ENCODE data around the gene SNURF.
"Not testable (repeated sequence)": the region's sequence is repeated elsewhere in the genome, so short reads cannot be mapped to it uniquely, and the experiment has no call there.

DNA sequence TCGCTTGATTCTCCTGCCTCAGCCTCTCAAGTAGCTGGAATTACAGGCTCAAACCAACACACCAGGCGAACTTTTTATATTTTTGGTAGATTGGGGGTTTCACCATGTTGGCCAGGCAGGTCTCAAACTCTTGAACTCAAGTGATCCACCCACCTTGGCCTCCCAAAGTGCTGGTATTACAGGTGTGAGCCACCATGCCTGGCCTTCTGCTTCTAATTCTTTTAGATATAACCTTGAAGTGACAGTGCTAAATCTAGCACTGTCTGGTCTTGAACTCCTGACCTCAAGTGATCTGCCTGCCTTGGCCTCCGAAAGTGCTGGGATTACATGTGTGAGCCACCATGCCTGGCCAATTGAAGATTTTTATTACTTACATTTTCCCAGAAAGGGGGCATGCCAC, 16.6 kb upstream of the SNURF start:
- TF ChIP-seq, protein P1, sequence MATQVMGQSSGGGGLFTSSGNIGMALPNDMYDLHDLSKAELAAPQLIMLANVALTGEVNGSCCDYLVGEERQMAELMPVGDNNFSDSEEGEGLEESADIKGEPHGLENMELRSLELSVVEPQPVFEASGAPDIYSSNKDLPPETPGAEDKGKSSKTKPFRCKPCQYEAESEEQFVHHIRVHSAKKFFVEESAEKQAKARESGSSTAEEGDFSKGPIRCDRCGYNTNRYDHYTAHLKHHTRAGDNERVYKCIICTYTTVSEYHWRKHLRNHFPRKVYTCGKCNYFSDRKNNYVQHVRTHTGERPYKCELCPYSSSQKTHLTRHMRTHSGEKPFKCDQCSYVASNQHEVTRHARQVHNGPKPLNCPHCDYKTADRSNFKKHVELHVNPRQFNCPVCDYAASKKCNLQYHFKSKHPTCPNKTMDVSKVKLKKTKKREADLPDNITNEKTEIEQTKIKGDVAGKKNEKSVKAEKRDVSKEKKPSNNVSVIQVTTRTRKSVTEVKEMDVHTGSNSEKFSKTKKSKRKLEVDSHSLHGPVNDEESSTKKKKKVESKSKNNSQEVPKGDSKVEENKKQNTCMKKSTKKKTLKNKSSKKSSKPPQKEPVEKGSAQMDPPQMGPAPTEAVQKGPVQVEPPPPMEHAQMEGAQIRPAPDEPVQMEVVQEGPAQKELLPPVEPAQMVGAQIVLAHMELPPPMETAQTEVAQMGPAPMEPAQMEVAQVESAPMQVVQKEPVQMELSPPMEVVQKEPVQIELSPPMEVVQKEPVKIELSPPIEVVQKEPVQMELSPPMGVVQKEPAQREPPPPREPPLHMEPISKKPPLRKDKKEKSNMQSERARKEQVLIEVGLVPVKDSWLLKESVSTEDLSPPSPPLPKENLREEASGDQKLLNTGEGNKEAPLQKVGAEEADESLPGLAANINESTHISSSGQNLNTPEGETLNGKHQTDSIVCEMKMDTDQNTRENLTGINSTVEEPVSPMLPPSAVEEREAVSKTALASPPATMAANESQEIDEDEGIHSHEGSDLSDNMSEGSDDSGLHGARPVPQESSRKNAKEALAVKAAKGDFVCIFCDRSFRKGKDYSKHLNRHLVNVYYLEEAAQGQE (IDR thresholded peaks at IDR 0.05): not testable (repeated sequence)
- TF ChIP-seq, protein P2, sequence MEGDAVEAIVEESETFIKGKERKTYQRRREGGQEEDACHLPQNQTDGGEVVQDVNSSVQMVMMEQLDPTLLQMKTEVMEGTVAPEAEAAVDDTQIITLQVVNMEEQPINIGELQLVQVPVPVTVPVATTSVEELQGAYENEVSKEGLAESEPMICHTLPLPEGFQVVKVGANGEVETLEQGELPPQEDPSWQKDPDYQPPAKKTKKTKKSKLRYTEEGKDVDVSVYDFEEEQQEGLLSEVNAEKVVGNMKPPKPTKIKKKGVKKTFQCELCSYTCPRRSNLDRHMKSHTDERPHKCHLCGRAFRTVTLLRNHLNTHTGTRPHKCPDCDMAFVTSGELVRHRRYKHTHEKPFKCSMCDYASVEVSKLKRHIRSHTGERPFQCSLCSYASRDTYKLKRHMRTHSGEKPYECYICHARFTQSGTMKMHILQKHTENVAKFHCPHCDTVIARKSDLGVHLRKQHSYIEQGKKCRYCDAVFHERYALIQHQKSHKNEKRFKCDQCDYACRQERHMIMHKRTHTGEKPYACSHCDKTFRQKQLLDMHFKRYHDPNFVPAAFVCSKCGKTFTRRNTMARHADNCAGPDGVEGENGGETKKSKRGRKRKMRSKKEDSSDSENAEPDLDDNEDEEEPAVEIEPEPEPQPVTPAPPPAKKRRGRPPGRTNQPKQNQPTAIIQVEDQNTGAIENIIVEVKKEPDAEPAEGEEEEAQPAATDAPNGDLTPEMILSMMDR (IDR thresholded peaks at IDR 0.05; ENCODE audit: low read depth, low read length, missing input control): not testable (repeated sequence)
- not testable (repeated sequence) for TF ChIP-seq SP1 (IDR thresholded peaks at IDR 0.05); YY1 (IDR thresholded peaks at IDR 0.05); NR2F2 (IDR thresholded peaks at IDR 0.05); GABPA (IDR thresholded peaks at IDR 0.05 in 1 of 2, conservative IDR thresholded peaks at IDR 0.05 in 1 of 2); JUND (IDR thresholded peaks at IDR 0.05); RAD21 (IDR thresholded peaks at IDR 0.05)
- TF ChIP-seq, protein P3, sequence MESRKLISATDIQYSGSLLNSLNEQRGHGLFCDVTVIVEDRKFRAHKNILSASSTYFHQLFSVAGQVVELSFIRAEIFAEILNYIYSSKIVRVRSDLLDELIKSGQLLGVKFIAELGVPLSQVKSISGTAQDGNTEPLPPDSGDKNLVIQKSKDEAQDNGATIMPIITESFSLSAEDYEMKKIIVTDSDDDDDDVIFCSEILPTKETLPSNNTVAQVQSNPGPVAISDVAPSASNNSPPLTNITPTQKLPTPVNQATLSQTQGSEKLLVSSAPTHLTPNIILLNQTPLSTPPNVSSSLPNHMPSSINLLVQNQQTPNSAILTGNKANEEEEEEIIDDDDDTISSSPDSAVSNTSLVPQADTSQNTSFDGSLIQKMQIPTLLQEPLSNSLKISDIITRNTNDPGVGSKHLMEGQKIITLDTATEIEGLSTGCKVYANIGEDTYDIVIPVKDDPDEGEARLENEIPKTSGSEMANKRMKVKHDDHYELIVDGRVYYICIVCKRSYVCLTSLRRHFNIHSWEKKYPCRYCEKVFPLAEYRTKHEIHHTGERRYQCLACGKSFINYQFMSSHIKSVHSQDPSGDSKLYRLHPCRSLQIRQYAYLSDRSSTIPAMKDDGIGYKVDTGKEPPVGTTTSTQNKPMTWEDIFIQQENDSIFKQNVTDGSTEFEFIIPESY (IDR thresholded peaks at IDR 0.05): not testable (repeated sequence)
